ENCODE data around the gene LYVE1.
"Not testable (repeated sequence)": the region's sequence is repeated elsewhere in the genome, so short reads cannot be mapped to it uniquely, and the experiment has no call there.

Gene LYVE1

GRCh38 chr11:10601837-10602236, 33.4 kb upstream of the LYVE1 start:
- H3K4me3 ChIP-seq (ENCODE audit: low read depth, low read length), result no peak overlapping the region
- no peak for TF ChIP-seq CTCF (IDR thresholded peaks at IDR 0.05; ENCODE audit: insufficient read depth, low read depth, low read length, missing control alignments)
- no peak for DNase-seq (ENCODE audit: low read depth)

- no peak for DNase-seq (ENCODE audit: low read depth)
- no peak for TF ChIP-seq CTCF (IDR thresholded peaks at IDR 0.05; ENCODE audit: insufficient read depth, low read depth, low read length, missing control alignments)
Observed at GRCh38 chr11:10600570-10601248, 32.2 kb upstream of the LYVE1 start.

GRCh38 chr11:10599388-10600175, 31.1 kb upstream of the LYVE1 start:
- no peak for DNase-seq (ENCODE audit: low read depth)
- no peak overlapping the region for H3K4me3 ChIP-seq (ENCODE audit: low read depth, low read length)

More at GRCh38 chr11:10600570-10601248, 32.2 kb upstream of the LYVE1 start:
- H3K4me3 ChIP-seq (ENCODE audit: low read depth, low read length), result no peak overlapping the region

GRCh38 chr11:10598816-10599215, 30.4 kb upstream of the LYVE1 start:
- no peak for DNase-seq (ENCODE audit: low read depth)
- H3K4me3 ChIP-seq (ENCODE audit: low read depth, low read length), result no peak overlapping the region
- no peak for TF ChIP-seq CTCF (IDR thresholded peaks at IDR 0.05; ENCODE audit: insufficient read depth, low read depth, low read length, missing control alignments)

More at GRCh38 chr11:10599388-10600175, 31.1 kb upstream of the LYVE1 start:
- no peak for TF ChIP-seq CTCF (IDR thresholded peaks at IDR 0.05; ENCODE audit: insufficient read depth, low read depth, low read length, missing control alignments)

DNA sequence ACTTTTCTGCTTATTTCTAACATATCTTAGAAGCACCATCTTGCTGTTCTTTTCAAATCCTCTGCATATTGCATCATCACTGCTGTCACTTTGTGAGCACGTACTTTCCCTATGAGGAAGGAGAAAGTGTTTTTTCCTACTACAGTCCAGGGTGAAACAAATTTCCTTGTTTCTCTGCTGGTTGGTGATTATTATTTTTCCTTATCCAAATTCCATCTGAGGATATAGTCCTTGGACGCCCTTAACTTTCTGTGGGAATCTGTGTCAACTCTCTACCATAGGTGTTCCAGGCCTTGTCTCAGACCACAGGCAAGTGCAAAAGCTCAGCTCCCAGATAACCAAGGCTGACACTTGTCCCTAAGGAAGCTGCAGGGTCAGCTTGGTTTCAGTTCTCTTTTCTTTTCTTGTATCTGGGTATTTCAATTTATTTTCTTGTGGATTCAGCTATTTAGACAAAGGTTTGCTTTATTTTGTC, 29.4 kb upstream of the LYVE1 start:
- no peak overlapping the region for H3K4me3 ChIP-seq (ENCODE audit: low read depth, low read length)
- DNase-seq (ENCODE audit: low read depth), result no peak
- no peak for TF ChIP-seq CTCF (IDR thresholded peaks at IDR 0.05; ENCODE audit: insufficient read depth, low read depth, low read length, missing control alignments)

GRCh38 chr11:10595840-10596239, 27.4 kb upstream of the LYVE1 start:
- H3K4me3 ChIP-seq (ENCODE audit: low read depth, low read length); DNase-seq (ENCODE audit: low read depth): not testable (repeated sequence)

DNA sequence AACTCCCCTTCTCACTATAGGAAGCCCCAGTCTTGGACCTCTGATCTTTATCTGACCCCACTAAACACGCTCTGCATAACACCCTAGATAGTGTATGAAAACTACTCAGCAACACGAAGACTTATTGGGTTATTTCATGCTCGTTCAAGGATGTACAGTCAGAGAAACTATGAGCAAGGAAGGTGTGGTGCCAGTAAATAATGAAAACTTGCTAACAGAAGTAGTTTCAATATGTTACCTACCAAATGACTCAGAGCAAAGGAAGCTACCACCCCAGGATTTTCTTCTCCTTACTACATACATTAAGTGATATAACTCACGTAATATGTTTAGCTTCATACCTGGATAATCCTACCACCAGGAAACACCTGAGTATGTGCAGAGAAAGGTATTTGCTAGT, 25.9 kb upstream of the LYVE1 start:
- no peak overlapping the region for H3K4me3 ChIP-seq (ENCODE audit: low read depth, low read length)
- TF ChIP-seq CTCF (IDR thresholded peaks at IDR 0.05; ENCODE audit: insufficient read depth, low read depth, low read length, missing control alignments), result no peak
- no peak for DNase-seq (ENCODE audit: low read depth)
